Vagina (tissue), 2 donors: Measurements from ENCODE around the gene OR2AE1.

Source experiments
- CTCF ChIP-seq, 3 experiments: fragments of 450-650 bp in 2 of 3; fragments of 200-600 bp in 1 of 3; sonication (generic) in 1 of 3; IDR thresholded peaks; one replicate each; pipeline ENCODE4 v1.5.1; 2017 to 2019; ENCODE audit warnings: antibody characterized with exemption in 3 of 3, mild to moderate bottlenecking in 2 of 3, moderate library complexity in 2 of 3
- POLR2AphosphoS5 ChIP-seq, 2 donors: sonication (generic); formaldehyde crosslinking; IDR thresholded peaks; one replicate each; pipeline ENCODE4 v1.9.0; 2017; ENCODE audit warnings: antibody characterized with exemption in 2 of 2, mild to moderate bottlenecking in 2 of 2, low read depth in 1 of 2; ENCODE audit not compliant: insufficient read depth in 1 of 2

- no peak for TF ChIP-seq POLR2AphosphoS5 (IDR thresholded peaks at IDR 0.05; ENCODE audit: insufficient read depth in 1 of 2, low read depth in 1 of 2)
- TF ChIP-seq CTCF (IDR thresholded peaks at IDR 0.05) = no peak
These were observed 23.1 kb upstream of the OR2AE1 start for GRCh38 chr7:99899830-99900519.
